Vagina (tissue), 2 donors: Measurements from ENCODE around the gene MBD3L5.
"Not testable (repeated sequence)": the region's sequence is repeated elsewhere in the genome, so short reads cannot be mapped to it uniquely, and the experiment has no call there.

Experiments
- POLR2AphosphoS5 ChIP-seq, 2 donors: sonication (generic); formaldehyde crosslinking; IDR thresholded peaks; one replicate each; pipeline ENCODE4 v1.9.0; 2017; ENCODE audit warnings: antibody characterized with exemption in 2 of 2, mild to moderate bottlenecking in 2 of 2, low read depth in 1 of 2; ENCODE audit not compliant: insufficient read depth in 1 of 2
- TF ChIP-seq, protein P1 (sequence below), 3 experiments: fragments of 450-650 bp in 2 of 3; fragments of 200-600 bp in 1 of 3; sonication (generic) in 1 of 3; IDR thresholded peaks; one replicate each; pipeline ENCODE4 v1.5.1; 2017 to 2019; ENCODE audit warnings: antibody characterized with exemption in 3 of 3, mild to moderate bottlenecking in 2 of 3, moderate library complexity in 2 of 3

GRCh38 chr19:7028790-7029189 is 1.6 kb upstream of the MBD3L5 start:
- TF ChIP-seq, protein P1, sequence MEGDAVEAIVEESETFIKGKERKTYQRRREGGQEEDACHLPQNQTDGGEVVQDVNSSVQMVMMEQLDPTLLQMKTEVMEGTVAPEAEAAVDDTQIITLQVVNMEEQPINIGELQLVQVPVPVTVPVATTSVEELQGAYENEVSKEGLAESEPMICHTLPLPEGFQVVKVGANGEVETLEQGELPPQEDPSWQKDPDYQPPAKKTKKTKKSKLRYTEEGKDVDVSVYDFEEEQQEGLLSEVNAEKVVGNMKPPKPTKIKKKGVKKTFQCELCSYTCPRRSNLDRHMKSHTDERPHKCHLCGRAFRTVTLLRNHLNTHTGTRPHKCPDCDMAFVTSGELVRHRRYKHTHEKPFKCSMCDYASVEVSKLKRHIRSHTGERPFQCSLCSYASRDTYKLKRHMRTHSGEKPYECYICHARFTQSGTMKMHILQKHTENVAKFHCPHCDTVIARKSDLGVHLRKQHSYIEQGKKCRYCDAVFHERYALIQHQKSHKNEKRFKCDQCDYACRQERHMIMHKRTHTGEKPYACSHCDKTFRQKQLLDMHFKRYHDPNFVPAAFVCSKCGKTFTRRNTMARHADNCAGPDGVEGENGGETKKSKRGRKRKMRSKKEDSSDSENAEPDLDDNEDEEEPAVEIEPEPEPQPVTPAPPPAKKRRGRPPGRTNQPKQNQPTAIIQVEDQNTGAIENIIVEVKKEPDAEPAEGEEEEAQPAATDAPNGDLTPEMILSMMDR (IDR thresholded peaks at IDR 0.05), result not testable (repeated sequence)
- TF ChIP-seq POLR2AphosphoS5 (IDR thresholded peaks at IDR 0.05; ENCODE audit: insufficient read depth in 1 of 2, low read depth in 1 of 2), result not testable (repeated sequence)
